HG03103 (cell line): ENCODE data around the gene ZNF646.

ENCODE experiments used
- ATAC-seq: cut with Tn5 transposase; IDR thresholded peaks from one replicate; pipeline ENCODE4 v1.9.1; 2021; ENCODE audit warnings: low read depth; ENCODE audit not compliant: unreplicated experiment

The ZNF646 gene

DNA sequence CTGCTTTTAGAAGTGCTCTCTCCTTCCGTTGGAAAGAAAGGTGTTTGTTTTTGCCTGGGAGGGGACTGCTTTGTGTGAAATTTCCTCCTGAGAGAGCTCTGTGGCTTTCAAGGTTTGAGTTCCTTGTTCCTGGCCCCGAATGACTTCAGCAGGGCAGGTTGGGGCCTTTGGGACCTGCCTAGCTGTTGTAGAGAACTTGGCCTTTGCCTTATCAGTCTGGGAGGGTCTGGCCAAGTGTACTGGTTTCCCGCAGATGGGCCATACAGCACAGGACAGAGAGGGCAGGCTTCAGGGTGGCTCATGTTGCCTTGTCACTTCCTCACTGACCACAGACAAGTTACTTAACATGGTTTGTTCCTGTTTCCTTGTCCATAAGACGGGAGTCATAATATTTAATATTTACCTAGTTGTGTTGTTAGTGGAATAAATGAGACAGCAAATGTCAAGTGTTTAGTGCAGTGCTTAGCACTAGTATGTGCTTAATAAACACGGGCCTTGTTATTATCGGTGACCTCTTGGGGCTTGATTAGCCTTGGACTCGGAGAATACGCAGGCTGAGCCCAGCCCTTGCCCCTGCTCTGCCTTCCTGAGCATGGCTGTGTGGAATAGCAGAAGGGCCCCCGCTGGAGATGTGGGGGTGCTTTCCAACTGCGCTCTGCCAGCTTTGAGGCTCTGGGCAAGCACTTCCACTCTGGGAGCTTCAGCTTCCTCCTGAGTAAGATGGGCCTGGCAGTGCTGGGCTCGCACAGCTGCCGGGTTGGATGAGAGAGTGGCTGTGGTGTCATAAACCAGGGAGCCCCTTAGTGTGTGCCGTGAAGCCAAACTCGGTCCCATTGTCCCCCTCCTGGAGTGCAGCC lies 54.7 kb downstream of the ZNF646 start:
- ATAC-seq: no peak

- no peak for ATAC-seq
Measured at GRCh38 chr16:31129568-31130335, 55.5 kb downstream of the ZNF646 start.

- no peak for ATAC-seq
Measured at GRCh38 chr16:31130336-31130891, 56.2 kb downstream of the ZNF646 start.

GRCh38 chr16:31130899-31131298 lies 56.7 kb downstream of the ZNF646 start:
- ATAC-seq: no peak

- no peak for ATAC-seq
Measured at GRCh38 chr16:31131416-31131815, 57.2 kb downstream of the ZNF646 start.

- no peak for ATAC-seq
Measured at GRCh38 chr16:31131841-31132271, 57.6 kb downstream of the ZNF646 start.

GRCh38 chr16:31132303-31132979 lies 58.2 kb downstream of the ZNF646 start:
- ATAC-seq: no peak

GRCh38 chr16:31133046-31133501 lies 58.9 kb downstream of the ZNF646 start:
- no peak for ATAC-seq
